ENCODE measurements around the gene CUL4B.

GRCh38 chrX:120512222-120512621, 48.5 kb downstream of the CUL4B start:
- TF ChIP-seq CTCF (conservative IDR thresholded peaks at IDR 0.05; ENCODE audit: low read depth, low read length) (no peak), EZH2 (IDR thresholded peaks at IDR 0.05; ENCODE audit: borderline replicate concordance, low read depth, low read length, poor library complexity, severe bottlenecking) (no peak)
